Activated CD8-positive, alpha-beta memory T cell treated with anti-CD3 and anti-CD28 coated beads, Interleukin-2, amount 50 U/mL, for 4 hours (primary cell): Measurements from ENCODE around the gene ZKSCAN1.
"Not testable (repeated sequence)": the region's sequence is repeated elsewhere in the genome, so short reads cannot be mapped to it uniquely, and the experiment has no call there.

Experiments
- DNase-seq: peaks from one replicate; pipeline ENCODE4 v3.0.0-alpha.2; 2020

Gene ZKSCAN1

GRCh38 chr7:100015232-100016214, at the start of gene ZKSCAN1:
Gene ZKSCAN1, plus strand, starts transcription at chr7:100015596. Its CDS starts 7,911 bp downstream, at chr7:100023507.
- DNase-seq: peak; percentile 84

GRCh38 chr7:99969298-99969697, 46.1 kb upstream of the ZKSCAN1 start:
- no peak for DNase-seq

DNA sequence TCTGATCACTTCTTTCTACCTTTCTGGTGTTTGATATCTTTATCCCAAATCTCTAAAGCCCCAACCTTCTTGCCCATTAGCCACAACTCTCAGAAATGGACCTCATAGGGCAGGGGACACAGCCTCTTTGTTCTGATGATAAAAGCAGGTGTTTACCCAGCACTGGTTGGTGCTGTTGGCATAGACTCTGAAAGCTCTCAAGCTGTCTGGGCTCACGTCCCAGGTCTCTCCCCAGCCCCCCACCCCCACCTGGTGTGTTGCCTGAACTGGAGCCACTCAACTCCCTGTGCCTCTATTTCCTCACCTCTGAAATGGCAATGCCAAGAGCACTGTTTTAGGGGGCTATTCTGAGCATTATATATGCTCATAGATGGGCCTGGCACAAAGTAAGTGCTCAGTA, 45.6 kb upstream of the ZKSCAN1 start:
- DNase-seq: not testable (repeated sequence)

- DNase-seq: no peak
These were observed 44.2 kb upstream of the ZKSCAN1 start for GRCh38 chr7:99971242-99971641.

DNA sequence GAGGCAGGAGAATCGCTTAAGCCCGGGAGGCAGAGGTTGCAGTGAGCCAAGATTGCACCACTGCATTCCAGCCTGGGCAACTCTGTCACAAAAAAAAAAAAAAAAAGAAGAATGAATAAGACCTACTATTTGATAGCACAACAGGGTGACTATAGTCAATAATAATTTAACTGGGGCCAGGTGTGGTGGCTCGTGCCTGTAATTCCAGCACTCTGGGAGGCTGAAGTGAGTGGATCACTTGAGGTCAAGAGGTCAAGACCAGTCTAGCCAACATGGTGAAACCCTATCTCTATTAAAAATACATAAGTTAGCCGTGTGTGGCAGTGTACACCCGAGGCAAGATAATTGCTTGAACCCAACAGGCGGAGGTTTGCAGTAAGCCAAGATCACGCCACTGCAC, 41.6 kb upstream of the ZKSCAN1 start:
- not testable (repeated sequence) for DNase-seq

DNA sequence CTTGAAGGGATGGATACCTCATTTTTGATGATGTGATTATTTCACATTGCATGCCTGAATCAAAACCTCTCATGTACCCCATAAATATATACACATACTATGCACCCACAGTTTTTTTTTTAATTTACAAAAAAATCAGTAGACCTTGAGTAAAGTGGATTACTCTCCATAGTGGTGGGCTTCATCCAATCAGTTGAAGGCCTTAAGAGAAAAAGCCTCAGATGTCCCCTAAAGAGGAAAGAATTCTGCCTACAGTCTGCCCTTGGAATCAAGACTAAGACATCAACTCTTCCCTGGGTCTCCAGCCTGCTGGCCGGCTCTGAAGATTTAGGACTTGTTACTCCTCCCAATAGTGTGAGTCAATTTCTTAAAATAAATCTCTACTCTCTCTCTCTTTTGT, 40.7 kb upstream of the ZKSCAN1 start:
- DNase-seq: no peak

DNA sequence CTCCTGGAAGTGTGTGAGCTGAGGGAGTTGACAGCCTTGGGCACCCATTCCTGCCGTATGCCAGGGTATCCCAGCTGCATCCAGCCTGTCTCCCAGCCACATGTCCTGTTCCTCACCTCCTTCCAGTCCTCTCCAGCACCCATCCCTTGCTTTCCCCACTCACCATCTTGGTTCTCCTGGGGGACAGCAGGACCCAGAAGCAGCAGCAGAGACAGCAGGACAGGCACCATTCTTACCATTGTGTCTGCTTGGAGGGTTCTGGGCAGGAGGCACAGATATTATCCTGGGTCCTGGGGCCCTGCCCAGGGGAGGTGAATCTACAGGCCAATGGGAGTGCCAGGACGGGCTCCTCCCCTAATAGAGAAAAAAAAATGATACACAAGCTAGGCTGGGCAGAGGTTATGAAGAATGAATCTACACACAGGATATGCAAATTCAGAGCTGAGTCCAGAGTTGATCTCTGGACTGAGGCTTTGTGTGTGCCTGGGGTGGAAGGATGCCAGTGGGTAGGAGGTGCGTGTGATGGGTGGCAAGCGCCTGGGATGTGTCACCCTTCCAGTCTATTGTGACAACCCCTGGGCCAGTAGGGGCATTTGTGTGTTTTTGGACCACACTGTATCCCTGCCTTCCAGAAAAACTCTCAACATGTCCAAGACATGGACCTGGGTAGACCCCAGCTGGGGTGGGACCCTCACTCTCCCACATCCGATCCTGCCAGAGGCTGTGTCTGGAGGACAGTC, 39.4 kb upstream of the ZKSCAN1 start, which contains the start of gene AZGP1:
TSS of gene AZGP1 (minus strand) at position 250 of the 740 bp plus-strand sequence. CDS start at position 239, 11 bp downstream.
- no peak for DNase-seq

GRCh38 chr7:99976626-99977025, 38.8 kb upstream of the ZKSCAN1 start:
- DNase-seq: no peak

- peak; percentile 74 for DNase-seq
These were observed 35.6 kb upstream of the ZKSCAN1 start for GRCh38 chr7:99979814-99980225.

GRCh38 chr7:99980448-99980872, 34.9 kb upstream of the ZKSCAN1 start:
- DNase-seq: not testable (repeated sequence)

GRCh38 chr7:99981066-99981465, 34.3 kb upstream of the ZKSCAN1 start:
- not testable (repeated sequence) for DNase-seq

DNA sequence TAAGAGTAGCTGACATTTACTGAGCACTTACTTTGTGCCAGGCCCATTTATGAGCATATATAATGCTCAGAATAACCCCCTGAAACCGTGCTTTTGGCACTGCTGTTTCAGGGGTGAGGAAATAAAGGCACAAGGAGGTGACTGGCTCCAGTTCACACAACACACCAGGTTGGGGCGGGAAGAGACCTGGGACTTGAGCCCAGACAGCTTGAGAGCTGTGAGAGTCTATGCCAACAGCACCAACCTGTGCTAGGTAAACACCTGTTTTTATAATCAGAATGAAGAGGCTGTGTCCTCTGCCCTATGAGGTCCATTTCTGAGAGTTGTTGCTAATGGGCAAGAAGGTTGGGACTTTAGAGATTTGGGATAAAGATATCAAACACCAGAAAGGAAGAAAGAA, 30.8 kb upstream of the ZKSCAN1 start:
- DNase-seq: no peak

DNA sequence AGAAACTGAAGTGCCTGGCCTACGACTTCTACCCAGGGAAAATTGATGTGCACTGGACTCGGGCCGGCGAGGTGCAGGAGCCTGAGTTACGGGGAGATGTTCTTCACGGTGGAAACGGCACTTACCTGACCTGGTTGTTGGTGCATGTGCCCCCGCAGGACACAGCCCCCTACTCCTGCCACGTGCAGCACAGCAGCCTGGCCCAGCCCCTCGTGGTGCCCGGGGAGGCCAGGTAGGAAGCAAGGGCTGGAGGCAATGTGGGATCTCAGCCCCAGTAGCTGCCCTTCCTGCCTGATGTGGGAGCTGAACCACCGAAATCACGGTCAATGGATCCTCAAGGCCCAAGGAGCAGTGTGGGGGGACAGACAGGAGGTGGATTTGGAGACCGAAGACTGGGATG, 28.1 kb upstream of the ZKSCAN1 start:
- not testable (repeated sequence) for DNase-seq

- no peak for DNase-seq
These were observed 27.6 kb upstream of the ZKSCAN1 start for GRCh38 chr7:99987846-99988245.

GRCh38 chr7:99990460-99990852, 24.9 kb upstream of the ZKSCAN1 start:
- no peak for DNase-seq

- DNase-seq: not testable (repeated sequence)
These were observed 23.9 kb upstream of the ZKSCAN1 start for GRCh38 chr7:99991543-99991942.

- DNase-seq: no peak
These were observed 22.9 kb upstream of the ZKSCAN1 start for GRCh38 chr7:99992330-99993038.

DNA sequence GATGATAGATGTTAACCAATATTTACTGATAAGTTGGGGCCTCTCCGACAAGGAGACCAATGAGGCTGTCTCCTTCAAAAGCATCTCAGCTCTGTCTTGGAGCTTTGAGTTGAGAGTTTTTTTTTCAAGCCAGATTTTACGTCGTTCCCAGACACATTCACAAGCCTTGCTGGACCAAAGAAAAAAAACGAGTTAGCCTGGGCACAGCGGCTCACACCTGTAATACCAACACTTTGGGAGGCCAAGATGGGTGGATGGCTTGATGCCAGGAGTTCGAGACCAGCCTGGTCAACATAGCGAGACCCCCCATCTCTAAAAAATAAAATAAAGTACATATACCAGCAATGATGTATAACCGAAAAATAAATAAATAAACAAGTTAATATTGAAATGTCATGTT, 20.6 kb upstream of the ZKSCAN1 start:
- DNase-seq: no peak

DNA sequence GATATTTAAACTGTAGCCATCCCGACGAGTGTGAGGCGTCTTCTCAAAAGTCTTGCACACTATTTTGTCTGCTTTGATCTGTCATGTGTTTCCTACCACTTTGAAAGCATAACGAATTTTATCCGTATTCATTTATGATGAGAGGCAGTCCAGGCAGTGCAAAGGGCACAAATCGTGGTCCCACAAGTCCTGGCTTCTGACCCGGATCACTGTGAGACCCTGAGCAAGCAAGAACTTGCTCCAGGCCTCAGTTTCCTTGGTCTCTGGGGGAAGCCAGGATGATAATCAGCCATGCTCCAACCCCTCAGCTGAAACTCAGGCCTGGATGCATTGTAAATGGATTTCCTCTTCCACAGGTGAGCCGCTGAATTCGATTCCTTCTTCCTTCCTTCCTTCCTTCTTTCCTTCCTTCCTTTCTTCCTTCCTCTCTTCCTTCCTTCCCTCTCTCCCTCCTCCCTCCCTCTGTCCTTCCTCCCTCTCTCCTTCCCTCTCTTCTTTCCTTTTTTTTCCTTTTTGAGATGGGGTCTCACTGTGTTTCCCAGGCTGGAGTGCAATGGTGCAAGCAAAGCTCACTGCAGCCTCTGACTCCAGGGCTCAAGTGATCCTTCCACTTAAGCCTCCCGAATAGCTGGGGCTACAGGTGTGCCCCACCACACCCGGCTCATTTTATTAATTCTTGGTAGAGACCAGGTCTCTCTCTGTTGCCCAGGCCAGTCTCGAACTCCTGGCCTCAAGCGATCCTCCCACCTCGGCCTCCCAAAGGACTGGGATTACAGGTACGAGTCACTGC, 18.4 kb upstream of the ZKSCAN1 start:
- DNase-seq: no peak

DNA sequence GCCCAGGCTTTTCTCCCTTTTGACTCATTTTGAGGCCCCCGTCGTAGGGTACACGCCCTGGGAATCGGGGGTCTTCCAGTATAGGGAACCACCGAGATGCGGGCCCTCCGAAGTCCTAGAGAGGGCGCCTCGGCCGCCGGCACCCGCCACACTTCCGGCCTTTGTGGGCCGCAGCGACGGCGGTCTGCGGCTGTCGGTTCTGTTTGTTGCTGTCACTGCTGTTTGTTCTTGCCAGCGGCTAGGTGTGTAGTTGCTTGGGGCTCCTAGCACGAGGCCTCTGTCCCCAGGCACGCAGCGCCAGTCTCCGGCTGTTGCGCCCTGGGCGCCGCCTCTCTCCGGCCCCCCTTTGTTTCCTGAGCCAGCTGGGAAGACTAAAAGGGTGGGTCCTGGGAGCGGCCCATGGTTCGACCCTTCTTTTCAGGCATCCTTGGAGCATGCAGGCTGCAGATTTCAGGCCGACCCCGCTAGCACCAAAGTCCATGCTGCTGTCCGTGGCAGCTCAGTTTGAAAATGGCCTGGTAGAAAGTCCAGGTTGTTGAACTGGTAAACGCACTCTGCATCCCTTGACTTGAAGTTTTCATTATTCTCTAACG, 17.8 kb upstream of the ZKSCAN1 start:
- DNase-seq: peak; percentile 70

DNA sequence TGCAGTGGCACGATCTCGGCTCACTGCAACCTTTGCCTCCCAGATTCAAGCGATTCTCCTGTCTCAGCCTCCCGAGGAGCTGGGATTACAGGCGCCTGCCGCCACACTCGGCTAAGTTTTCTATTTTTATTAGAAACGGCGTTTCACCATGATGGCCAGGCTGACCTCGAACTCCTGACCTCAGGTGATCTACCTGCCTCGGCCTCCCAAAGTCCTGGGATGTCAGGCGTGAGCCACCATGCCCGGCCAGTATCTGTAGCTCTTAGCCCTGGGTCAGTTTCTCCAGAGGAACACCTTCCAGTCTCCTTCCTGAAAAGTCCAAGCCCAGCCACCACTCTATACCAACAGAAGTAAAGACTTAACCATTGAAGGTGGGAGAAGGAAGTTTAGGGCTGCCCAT, 15.2 kb upstream of the ZKSCAN1 start:
- no peak for DNase-seq
